WTC11 (cell line): Measurements from ENCODE around the gene PNLIPRP1.

Experiments used
- CBFB ChIP-seq: sonication (generic); formaldehyde crosslinking; IDR thresholded peaks from 2 replicates; pipeline ENCODE4 v1.8.1; 2022; ENCODE audit warnings: mild to moderate bottlenecking, low read depth, missing genetic modification reagents
- CREM ChIP-seq: sonication (generic); formaldehyde crosslinking; IDR thresholded peaks from 2 replicates; pipeline ENCODE4 v1.8.1; 2022; ENCODE audit warnings: mild to moderate bottlenecking, missing genetic modification reagents, moderate library complexity
- FOXP1 ChIP-seq: sonication (generic); formaldehyde crosslinking; IDR thresholded peaks from 2 replicates; pipeline ENCODE4 v1.8.0; 2022; ENCODE audit warnings: missing genetic modification reagents, mild to moderate bottlenecking, moderate library complexity, borderline replicate concordance
- NR2C2 ChIP-seq: sonication (generic); formaldehyde crosslinking; IDR thresholded peaks from 2 replicates; pipeline ENCODE4 v1.8.0; 2022; ENCODE audit warnings: mild to moderate bottlenecking, missing genetic modification reagents
- TCF7 ChIP-seq: sonication (generic); formaldehyde crosslinking; IDR thresholded peaks from 2 replicates; pipeline ENCODE4 v1.8.0; 2022; ENCODE audit warnings: mild to moderate bottlenecking, low read depth, missing genetic modification reagents, moderate library complexity
- ZNF423 ChIP-seq: fragments of 250-450 bp; sonication (Bioruptor Pico); IDR thresholded peaks from 2 replicates; pipeline ENCODE4 v2.1.2; 2022; ENCODE audit warnings: mild to moderate bottlenecking, moderate library complexity
- TF ChIP-seq, protein P1 (sequence below): fragments of 200-600 bp; IDR thresholded peaks from 2 replicates; pipeline ENCODE4 v1.8.0; 2022; ENCODE audit warnings: antibody characterized with exemption
- TF ChIP-seq, protein P2 (sequence below): sonication (generic); formaldehyde crosslinking; IDR thresholded peaks from 2 replicates; pipeline ENCODE4 v1.8.0; 2022; ENCODE audit warnings: mild to moderate bottlenecking, missing genetic modification reagents
- TF ChIP-seq, protein P3 (sequence below): sonication (generic); formaldehyde crosslinking; IDR thresholded peaks from 2 replicates; pipeline ENCODE4 v1.8.1; 2023; ENCODE audit warnings: mild to moderate bottlenecking, missing genetic modification reagents, moderate library complexity

DNA sequence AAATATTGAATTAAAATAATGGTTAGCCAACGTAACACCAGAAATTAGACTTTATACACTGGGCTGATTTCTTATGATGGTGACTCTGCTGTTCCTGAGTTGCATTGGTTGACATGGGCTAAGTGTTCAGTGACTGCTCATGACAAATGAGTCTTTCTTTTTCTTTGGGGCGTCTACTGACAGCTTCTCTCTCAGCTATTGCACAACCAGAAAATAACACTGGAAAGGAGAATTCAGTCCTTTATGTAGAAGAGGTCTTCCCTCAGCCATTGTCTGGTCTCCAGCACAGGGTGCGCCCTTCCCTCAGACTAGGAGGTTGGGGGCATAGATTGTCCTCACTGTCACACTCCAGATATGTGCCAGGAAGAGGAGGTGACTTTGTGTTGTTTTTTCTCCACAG, 23.4 kb upstream of the PNLIPRP1 start:
- TF ChIP-seq TCF7 (CRISPR knock-in tag) = no peak
- TF ChIP-seq, protein P1, sequence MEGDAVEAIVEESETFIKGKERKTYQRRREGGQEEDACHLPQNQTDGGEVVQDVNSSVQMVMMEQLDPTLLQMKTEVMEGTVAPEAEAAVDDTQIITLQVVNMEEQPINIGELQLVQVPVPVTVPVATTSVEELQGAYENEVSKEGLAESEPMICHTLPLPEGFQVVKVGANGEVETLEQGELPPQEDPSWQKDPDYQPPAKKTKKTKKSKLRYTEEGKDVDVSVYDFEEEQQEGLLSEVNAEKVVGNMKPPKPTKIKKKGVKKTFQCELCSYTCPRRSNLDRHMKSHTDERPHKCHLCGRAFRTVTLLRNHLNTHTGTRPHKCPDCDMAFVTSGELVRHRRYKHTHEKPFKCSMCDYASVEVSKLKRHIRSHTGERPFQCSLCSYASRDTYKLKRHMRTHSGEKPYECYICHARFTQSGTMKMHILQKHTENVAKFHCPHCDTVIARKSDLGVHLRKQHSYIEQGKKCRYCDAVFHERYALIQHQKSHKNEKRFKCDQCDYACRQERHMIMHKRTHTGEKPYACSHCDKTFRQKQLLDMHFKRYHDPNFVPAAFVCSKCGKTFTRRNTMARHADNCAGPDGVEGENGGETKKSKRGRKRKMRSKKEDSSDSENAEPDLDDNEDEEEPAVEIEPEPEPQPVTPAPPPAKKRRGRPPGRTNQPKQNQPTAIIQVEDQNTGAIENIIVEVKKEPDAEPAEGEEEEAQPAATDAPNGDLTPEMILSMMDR = no peak
- no peak for TF ChIP-seq NR2C2 (CRISPR knock-in tag)
- no peak for TF ChIP-seq ZNF423 (CRISPR knock-in tag)
- TF ChIP-seq FOXP1 (CRISPR knock-in tag) = no peak
- no peak for TF ChIP-seq CBFB
- TF ChIP-seq, protein P2, sequence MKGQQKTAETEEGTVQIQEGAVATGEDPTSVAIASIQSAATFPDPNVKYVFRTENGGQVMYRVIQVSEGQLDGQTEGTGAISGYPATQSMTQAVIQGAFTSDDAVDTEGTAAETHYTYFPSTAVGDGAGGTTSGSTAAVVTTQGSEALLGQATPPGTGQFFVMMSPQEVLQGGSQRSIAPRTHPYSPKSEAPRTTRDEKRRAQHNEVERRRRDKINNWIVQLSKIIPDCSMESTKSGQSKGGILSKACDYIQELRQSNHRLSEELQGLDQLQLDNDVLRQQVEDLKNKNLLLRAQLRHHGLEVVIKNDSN (CRISPR knock-in tag) = no peak
- TF ChIP-seq CREM = no peak
- TF ChIP-seq, protein P3, sequence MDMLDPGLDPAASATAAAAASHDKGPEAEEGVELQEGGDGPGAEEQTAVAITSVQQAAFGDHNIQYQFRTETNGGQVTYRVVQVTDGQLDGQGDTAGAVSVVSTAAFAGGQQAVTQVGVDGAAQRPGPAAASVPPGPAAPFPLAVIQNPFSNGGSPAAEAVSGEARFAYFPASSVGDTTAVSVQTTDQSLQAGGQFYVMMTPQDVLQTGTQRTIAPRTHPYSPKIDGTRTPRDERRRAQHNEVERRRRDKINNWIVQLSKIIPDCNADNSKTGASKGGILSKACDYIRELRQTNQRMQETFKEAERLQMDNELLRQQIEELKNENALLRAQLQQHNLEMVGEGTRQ (CRISPR knock-in tag) = no peak
